ENCODE results near the gene BAIAP3. TPM values are rescaled to one million over a fixed set of nuclear protein-coding genes. Genes with fewer than 3 reads are reported as not detected.
"Not testable (repeated sequence)": the region's sequence is repeated elsewhere in the genome, so short reads cannot be mapped to it uniquely, and the experiment has no call there.

The BAIAP3 gene
- total RNA-seq, 1 donor from 2014 or later: 1.7 TPM

DNA sequence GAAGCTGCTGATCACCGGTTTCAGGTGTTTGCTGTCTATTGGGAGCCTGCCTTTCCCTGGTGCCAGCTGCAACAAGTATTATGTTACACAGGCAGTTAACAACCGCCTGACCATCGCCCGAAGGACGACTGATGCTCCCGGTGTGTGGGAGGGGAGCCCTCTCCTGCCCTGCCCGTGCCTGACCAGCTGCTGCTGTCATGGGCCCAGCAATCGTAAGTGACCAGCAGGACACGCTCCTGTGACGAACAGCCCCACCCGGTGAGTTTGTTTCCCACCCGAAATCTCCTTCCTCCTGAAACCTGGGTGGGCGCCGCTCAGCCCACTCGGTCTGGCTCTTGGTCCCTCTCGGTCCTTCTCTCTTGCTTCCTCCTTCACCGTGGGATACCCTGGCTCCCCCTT lies 41.9 kb upstream of the BAIAP3 start:
- Mint-ChIP-seq H3K4me1 (ENCODE audit: low read depth) (peaks cover 7% of the 10 kb centered on the region), H3K9me3 (ENCODE audit: low read depth) (no peaks in the 10 kb centered on the region), H3K4me3 (ENCODE audit: unreplicated experiment) (no peak overlapping the region), H3K36me3 (ENCODE audit: low read depth) (no peaks in the 10 kb centered on the region), H3K27ac (ENCODE audit: unreplicated experiment) (no peak overlapping the region), H3K27me3 (ENCODE audit: low read depth) (peaks cover 45% of the 10 kb centered on the region)
- DNase-seq (ENCODE audit: low spot score): no peak
- TF ChIP-seq, protein P1, sequence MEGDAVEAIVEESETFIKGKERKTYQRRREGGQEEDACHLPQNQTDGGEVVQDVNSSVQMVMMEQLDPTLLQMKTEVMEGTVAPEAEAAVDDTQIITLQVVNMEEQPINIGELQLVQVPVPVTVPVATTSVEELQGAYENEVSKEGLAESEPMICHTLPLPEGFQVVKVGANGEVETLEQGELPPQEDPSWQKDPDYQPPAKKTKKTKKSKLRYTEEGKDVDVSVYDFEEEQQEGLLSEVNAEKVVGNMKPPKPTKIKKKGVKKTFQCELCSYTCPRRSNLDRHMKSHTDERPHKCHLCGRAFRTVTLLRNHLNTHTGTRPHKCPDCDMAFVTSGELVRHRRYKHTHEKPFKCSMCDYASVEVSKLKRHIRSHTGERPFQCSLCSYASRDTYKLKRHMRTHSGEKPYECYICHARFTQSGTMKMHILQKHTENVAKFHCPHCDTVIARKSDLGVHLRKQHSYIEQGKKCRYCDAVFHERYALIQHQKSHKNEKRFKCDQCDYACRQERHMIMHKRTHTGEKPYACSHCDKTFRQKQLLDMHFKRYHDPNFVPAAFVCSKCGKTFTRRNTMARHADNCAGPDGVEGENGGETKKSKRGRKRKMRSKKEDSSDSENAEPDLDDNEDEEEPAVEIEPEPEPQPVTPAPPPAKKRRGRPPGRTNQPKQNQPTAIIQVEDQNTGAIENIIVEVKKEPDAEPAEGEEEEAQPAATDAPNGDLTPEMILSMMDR (IDR thresholded peaks at IDR 0.05): no peak

GRCh38 chr16:1292208-1292607 lies 41.2 kb upstream of the BAIAP3 start:
- H3K4me3 Mint-ChIP-seq (ENCODE audit: unreplicated experiment); H3K36me3 Mint-ChIP-seq (ENCODE audit: low read depth); H3K27ac Mint-ChIP-seq (ENCODE audit: unreplicated experiment); H3K9me3 Mint-ChIP-seq (ENCODE audit: low read depth); DNase-seq (ENCODE audit: low spot score): not testable (repeated sequence)
- Mint-ChIP-seq H3K27me3 (ENCODE audit: low read depth) (peaks cover 48% of the 10 kb centered on the region), H3K4me1 (ENCODE audit: low read depth) (peaks cover 12% of the 10 kb centered on the region)

- H3K27me3 Mint-ChIP-seq (ENCODE audit: low read depth): peaks cover 44% of the 10 kb centered on the region
- H3K27ac Mint-ChIP-seq (ENCODE audit: unreplicated experiment); DNase-seq (ENCODE audit: low spot score): not testable (repeated sequence)
Observed at GRCh38 chr16:1292808-1293207, 40.6 kb upstream of the BAIAP3 start.

DNA sequence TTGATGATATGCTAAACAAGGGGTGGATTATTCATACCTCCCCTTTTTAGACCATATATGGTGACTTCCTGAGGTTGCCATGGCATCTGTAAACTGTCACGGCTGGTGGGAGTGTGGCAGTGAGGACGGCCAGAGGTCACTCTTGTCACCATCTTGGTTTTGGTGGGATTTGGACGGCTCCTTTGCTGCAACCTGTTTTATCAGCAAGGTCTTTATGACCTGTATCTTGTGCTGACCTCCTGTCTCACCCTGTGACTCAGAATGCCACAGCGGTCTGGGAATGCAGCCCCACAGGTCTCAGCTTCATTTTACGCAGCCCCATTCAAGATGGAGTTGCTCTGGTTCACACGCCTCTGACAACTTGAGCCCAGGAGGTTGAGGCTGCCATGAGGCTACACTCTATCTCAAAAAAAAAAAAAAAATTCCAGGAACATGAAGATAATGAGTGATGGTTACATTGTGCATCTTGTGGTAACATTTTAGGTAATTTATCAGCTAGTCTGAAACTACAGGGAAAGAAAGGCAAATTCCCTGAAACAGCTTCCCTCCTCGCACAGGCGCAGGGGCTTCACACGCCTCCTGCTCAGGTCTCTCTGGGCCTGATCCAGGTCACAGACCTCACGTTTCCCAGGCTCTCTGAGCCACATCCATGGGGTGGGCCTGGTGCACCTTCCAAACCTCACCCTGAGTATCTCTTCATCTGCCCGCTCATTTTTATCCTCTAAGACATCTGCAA lies 39.4 kb upstream of the BAIAP3 start:
- DNase-seq (ENCODE audit: low spot score): no peak
- Mint-ChIP-seq H3K27me3 (ENCODE audit: low read depth) (peaks cover 45% of the 10 kb centered on the region), H3K4me1 (ENCODE audit: low read depth) (peaks cover 7% of the 10 kb centered on the region), H3K27ac (ENCODE audit: unreplicated experiment) (no peak overlapping the region), H3K4me3 (ENCODE audit: unreplicated experiment) (no peak overlapping the region), H3K36me3 (ENCODE audit: low read depth) (no peaks in the 10 kb centered on the region), H3K9me3 (ENCODE audit: low read depth) (no peaks in the 10 kb centered on the region)
- TF ChIP-seq, protein P1 (IDR thresholded peaks at IDR 0.05): no peak

More at GRCh38 chr16:1292808-1293207, 40.6 kb upstream of the BAIAP3 start:
- peaks cover 11% of the 10 kb centered on the region for H3K4me1 Mint-ChIP-seq (ENCODE audit: low read depth)
- not testable (repeated sequence) for H3K9me3 Mint-ChIP-seq (ENCODE audit: low read depth); H3K4me3 Mint-ChIP-seq (ENCODE audit: unreplicated experiment); H3K36me3 Mint-ChIP-seq (ENCODE audit: low read depth)

- H3K4me1 Mint-ChIP-seq (ENCODE audit: low read depth): peaks cover 7% of the 10 kb centered on the region
- no peak for DNase-seq (ENCODE audit: low spot score)
- peaks cover 37% of the 10 kb centered on the region for H3K27me3 Mint-ChIP-seq (ENCODE audit: low read depth)
- TF ChIP-seq, protein P1 (IDR thresholded peaks at IDR 0.05): no peak
- H3K27ac Mint-ChIP-seq (ENCODE audit: unreplicated experiment): no peak overlapping the region
- H3K9me3 Mint-ChIP-seq (ENCODE audit: low read depth): no peaks in the 10 kb centered on the region
- H3K36me3 Mint-ChIP-seq (ENCODE audit: low read depth): no peaks in the 10 kb centered on the region
- no peak overlapping the region for H3K4me3 Mint-ChIP-seq (ENCODE audit: unreplicated experiment)
Observed at GRCh38 chr16:1295465-1295864, 38.0 kb upstream of the BAIAP3 start.

- not testable (repeated sequence) for H3K4me1 Mint-ChIP-seq (ENCODE audit: low read depth); DNase-seq (ENCODE audit: low spot score); H3K27ac Mint-ChIP-seq (ENCODE audit: unreplicated experiment); H3K4me3 Mint-ChIP-seq (ENCODE audit: unreplicated experiment); H3K36me3 Mint-ChIP-seq (ENCODE audit: low read depth); H3K9me3 Mint-ChIP-seq (ENCODE audit: low read depth)
- peaks cover 33% of the 10 kb centered on the region for H3K27me3 Mint-ChIP-seq (ENCODE audit: low read depth)
Observed at GRCh38 chr16:1296688-1297017, 36.8 kb upstream of the BAIAP3 start.
